SIG-M5 treated with dmso at 0.1 percent for 504 hours (cell line): ENCODE data around the gene FAH.

Experiments
- DNase-seq: peaks from one replicate; lab custom pipeline; 2025; ENCODE audit not compliant: unreplicated experiment; lab: John Stamatoyannopoulos, UW

The FAH gene

DNA sequence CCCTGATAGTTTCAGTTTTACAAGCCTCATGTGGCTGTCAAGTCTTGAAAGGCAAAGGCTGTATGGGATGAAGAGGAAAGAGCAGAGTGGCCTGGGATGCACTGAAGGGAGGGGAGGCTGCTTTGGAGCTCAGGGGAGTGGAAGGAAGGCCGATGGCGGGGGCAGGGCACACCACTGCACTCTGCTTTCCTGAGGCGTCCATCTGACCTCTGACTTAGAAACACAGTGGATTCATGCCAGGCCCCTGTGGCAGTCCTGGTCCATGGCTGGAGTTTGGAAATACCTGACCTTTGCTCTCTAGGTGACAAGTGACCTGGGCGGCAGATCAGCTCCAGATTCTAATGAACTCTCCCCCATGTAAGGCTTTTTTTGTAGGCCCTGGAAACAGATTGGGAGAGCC lies 19.0 kb downstream of the FAH start:
- no peak for DNase-seq

DNA sequence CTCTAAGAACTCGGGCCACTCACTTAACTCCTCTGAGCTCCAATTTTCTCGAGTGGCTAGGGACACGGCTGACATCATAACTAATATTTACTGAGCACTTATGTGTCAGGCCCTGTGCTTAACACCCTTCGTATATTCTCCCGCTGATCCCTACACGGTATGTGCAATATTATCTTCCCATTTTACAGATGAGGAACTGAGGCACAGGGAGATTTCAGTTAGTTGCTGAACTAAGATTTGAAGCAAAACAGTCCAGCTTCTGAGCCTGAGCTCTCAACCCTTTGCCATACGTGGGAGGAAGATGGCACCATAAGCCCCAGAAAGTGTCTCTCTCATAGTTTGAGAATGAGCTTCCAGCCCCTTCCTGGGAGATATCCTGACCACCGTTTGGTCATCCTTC lies 19.6 kb downstream of the FAH start:
- no peak for DNase-seq

DNA sequence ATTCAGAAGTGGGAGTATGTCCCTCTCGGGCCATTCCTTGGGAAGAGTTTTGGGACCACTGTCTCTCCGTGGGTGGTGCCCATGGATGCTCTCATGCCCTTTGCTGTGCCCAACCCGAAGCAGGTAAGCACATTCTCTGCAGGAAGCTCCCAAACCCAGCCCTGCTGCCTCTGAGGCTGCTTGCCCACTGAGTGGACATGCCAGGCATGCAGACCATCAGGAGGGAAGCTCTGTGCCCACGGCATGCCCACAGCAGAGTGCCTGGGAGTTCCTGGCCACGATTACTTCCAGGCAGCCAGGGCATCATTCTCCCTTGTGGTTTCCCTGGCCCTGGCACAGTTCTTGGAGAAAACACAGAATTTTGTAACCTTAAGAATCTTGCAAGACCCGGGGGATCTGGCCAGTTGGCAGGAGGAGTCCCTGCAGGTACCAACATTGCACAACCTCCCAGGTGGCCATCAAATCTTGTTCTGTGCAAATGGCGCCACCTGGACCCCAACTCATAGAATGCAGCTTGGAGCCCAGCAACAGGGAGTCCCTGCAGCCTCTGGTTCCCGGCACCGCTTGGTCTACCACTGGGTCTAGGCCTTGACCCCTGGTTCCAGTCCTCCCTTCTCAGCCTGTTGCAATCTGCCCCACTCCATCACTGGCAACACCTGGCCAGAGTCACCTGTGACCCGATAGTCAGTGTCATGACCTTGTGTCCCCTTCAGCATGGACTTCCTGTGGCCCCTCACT lies 20.4 kb downstream of the FAH start:
- DNase-seq = peak; percentile 23

DNA sequence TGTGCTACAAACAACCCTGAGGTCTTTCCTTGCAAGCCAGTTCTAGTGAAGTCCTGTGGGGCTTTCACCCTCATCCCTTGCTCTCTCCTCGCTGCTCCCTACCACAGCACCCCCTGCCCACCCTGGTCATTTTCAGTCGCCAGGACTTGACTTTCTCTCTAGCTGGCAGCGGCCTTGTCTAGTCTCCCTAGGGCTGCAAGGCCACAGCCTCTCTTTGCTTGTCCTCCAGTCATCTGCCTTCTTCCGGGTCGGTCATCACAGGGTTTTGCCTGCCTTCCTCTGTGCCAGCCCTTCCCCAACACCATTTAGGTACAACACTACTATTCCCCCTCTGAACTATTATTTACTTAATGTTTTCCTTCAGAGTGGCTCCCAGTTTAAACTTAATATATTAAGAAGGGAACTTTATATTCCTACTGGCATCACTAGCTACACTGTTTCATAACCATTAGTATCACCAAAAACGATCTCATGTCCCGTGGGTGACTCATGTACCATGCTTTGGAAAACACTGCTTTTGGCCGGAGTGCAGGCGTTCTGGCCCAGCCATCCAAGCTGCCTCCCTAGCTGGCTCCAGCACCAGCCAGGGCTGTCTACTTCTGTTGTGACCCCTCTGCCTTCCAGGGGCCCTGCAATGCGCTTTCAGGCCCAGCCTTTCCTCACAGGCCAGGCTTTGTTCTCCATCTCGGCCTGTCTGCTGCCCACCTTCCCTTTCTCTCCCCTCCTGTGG lies 21.4 kb downstream of the FAH start:
- no peak for DNase-seq

DNA sequence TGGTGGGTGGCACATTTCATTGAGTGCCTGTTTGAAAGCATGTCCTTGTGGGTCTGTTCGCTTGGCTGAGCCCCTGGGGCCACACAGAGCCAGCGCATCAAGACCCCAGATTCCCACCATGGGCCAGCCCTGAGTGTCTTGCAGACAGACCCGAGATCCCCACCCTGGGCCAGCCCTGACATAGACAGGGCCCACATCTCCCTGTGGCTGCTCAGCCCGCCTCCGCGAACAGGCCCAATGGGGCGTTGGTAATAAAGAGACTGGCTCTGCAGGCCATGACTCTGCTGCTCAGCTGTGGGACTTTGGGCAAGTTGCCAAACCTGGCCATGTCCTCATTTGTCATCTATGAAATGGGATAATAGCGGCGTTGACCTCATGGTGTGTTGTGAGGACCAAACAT lies 22.6 kb downstream of the FAH start:
- DNase-seq = no peak

DNA sequence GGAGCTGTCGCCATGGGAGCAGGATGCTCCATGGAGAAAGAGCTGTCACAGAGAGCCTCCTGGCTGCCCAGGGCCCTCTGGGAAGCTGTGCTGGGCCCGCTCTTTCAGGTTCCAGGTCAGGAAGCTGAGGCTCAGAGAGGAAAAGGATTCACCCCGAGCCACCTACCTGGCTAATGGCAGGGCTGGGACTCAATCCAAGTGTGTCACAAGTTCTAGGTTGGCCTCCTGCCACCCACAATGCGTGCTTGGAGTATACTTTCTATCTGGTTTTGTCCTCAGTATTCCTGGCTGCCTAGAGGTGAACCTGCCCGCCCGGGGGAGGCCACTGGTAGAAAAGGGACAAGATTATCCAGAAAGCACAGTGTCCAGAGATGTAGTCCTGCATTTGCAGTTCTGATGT lies 23.6 kb downstream of the FAH start:
- DNase-seq = no peak

DNA sequence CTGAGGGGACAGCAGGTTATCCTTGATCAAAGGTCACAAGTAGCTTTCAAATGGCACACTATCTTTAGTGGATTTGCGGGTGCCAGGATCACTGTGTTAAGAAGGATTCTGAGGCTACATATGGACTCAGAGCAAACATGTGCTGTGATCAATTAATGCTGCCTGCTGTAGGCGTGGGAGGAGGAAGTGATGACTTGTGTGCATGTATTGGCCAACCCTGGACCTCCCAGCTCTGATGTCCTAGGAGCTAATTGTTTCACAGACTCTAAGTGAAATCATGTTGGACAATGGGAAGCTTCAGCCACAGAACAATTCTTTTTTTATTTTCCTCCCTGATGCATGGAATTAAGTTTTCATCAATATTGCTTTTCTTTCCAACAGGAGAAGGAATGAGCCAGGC lies 24.4 kb downstream of the FAH start:
- peak; percentile 22 for DNase-seq

DNA sequence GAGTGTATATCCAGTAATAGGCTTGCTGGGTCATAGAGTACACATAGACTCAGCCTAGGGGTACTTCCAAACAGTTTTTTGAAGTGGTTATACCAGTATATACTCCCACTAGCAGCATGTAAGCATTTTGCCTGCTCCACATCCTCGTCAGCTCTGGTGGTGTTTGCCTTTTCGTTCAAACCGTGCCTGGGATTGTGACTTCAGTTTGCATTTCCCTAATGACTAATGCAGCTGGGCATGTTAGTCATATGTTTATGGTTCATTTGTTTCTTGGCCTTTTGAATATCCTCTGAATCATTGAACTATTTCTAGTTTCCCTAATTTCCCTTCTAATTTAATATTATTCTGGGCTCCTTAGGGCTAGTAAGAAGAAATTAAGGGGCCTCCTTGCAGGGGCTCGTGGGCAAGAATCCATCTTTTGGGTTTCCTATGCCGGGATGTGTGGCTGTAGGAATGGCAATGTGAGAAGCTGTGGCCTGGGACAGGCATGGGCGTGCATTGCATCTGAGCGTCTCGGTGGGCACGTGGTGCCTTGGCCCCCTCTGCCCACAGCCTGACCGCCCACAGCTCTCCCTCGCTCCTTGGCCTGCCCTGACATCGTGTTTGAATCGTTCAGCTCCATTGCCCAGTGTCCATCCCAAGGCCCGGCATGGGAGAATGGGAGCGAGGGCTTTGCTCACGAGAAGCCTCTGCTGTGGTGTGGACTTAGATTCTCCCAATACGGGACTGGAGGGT lies 26.4 kb downstream of the FAH start:
- peak; percentile 36 for DNase-seq

DNA sequence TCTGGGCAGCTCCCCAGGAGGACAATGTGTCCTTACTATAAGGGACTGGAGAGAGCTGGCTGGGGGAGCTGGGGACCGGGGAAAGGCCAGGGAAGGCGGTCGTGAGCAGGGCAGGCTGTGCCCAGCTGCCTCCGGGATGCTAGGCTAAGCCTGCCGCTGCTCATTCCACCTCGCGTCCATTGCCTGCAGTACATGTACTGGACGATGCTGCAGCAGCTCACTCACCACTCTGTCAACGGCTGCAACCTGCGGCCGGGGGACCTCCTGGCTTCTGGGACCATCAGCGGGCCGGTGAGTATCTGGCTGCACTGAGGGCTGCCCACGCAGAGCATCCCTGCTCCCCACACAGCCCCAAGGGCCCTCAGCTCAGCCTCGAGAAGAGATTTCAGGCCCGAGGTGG lies 27.1 kb downstream of the FAH start:
- no peak for DNase-seq

DNA sequence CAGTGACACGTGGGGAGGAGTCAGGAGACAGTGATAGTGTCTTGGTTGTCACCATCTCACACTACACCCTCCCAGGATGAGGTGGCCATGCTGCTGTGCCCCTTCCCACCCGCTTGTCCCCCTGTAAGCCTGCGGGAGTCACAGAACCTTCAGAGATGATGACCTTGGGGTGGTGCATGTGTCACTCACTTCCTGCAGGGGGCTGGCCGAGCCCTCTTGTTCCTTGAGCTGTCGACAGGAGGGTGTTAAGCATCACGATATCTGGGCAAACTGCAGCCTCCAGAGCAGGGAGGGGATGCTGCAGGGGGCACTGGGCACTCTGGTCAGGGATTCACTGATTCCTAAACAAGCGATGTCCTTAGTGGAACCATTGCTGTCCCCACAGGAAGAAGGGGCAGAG lies 27.7 kb downstream of the FAH start:
- no peak for DNase-seq

DNA sequence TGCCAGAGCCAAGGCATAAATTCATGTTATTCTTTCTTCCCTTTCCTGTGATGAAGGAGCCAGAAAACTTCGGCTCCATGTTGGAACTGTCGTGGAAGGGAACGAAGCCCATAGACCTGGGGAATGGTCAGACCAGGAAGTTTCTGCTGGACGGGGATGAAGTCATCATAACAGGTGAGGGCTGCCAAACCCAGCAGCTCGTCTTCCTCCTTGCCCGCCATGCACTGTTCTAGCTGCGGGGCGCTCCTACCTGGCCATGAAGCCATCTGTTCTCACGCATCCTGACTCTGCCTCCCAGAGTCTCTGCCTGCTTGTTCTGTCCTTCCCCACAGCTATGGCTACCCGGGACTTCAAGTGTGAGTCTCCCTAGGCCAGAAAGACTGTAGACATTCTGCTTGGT lies 28.2 kb downstream of the FAH start:
- DNase-seq = no peak

DNA sequence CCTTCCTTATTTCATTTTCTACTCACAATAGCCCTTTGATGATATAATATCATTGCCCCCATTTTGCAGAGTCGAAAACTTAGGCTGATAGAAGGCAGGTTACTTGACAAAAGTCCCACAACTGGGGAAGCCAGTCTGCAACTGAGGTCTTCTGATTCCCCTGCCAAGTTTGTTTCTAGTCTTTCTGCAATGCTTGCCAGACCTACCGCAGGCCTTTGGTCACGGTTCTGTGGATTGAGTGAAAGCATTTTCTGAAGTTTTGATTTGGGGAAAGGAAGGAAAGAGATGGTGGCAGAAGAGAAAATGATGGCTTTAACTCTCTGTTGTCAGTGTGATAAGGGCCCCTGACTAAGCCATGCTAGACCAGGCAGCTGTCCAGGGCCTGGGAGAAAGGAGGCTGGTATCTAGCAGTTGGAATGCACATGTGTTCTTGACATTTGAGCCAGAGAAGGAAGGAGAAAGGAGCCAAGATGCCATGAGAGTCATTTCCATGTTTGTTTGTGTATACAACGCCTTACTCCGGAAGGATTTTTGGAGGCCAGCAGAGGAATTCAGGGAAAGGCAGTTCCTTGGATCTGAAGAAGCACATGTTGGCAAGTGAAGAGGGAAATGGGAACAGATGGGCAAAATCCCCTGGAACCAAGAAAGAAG lies 29.9 kb downstream of the FAH start:
- no peak for DNase-seq

DNA sequence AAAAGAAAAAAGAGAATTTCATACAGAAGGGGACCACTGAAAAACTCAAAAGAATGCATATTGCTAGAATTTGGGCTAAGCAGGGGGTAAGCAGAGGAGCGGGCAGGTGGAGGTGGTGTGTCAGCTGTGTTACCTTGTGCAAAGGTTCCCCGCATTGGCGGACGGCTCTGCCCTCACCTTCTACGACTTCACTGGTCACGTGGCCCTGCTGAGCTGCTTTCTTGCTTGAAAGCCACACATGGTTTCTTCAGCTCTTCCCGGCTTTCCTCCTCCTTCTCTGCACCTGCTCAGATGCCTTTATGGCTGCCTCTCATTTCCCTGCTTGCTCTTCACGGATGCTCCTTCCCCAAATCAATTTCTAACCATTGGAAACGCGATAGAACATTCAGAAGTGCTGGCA lies 30.5 kb downstream of the FAH start:
- DNase-seq = no peak

DNA sequence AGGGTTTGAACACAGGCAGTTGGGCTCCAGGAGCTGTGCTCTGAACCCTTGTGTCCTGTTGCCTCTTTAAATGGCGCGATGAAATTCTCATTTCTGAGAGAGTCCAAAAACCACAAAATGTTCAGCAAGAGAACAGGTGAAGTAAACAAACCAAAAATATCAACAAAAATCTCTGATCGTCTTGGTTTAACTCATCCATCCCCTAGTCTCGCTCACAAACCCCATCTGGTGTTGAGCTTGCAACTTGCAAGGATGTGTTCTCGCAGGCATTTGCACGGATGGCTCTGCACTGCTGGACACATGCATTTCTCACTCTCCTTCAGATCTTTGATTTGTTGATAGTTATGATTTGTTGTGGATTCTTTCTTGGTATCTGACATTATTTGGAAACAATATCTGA lies 31.1 kb downstream of the FAH start:
- no peak for DNase-seq

DNA sequence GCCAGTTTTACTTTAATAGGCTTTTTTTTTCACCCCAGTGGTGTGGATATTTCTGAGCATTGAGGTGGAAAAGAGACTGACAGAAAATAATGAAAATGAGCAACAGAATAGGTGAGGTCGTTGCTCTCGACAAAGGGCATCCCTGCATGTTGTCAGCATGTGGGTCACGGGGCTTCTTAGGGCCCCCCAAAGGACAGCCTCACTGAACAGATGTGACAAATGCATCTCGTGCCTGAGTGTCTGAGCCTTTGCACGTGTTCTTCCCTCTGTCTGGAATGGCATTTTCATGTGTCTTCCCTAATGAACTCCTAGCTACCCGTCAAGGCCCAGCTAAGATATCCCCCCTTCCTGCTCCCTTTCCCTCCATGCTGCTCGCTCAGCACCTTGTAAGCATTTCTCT lies 31.8 kb downstream of the FAH start:
- DNase-seq = no peak

DNA sequence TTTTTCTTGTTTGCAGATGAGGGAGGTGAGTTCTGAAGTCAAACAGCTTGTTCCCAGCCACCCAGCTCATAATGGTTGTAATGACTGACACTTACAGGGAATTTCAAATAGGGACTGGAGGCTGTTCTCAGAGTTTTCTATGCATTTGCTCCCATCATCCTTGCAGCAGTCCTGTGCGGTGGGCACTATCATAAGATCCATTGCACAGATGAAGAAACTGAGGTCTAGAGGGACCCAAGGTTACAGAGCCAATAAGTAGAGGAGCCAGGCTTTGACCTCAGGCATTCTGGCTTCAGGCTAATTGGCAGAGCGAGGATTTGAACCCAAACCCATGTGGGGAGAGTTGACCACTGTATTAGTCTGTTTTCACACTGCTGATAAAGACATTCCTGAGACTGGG lies 32.4 kb downstream of the FAH start:
- no peak for DNase-seq

DNA sequence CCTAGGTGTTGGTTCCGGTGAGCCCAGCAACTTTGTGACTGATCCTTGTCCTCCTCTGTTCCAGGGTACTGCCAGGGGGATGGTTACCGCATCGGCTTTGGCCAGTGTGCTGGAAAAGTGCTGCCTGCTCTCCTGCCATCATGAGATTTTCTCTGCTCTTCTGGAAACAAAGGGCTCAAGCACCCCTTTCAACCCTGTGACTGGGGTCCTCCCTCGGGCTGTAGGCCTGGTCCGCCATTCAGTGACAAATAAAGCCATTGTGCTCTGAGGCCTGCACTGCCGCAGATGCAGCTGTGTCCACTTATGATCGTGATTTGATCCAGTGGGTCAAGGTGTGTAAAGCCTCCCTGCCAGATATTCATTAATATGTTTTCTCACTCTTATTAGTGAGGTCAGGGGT lies 33.3 kb downstream of the FAH start:
- DNase-seq = no peak

DNA sequence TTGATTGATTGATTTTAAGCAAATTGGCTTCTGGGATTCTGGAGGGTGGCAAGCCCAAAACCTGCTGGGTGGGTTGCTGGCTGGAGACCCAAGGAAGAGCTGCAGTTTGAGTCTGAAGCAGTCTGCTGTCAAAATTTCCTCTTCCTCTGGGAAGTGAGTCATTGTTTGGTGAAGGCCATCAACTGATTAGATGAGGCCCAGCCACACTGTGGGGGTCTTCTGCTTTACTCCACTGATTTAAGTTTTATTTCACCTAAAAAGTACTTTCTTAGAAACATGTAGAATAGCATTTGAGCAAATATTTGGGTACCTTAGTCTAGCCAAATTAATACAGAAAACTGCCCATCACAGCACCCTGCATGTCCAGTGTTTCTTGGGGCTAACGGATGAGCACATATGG lies 33.8 kb downstream of the FAH start:
- no peak for DNase-seq

DNA sequence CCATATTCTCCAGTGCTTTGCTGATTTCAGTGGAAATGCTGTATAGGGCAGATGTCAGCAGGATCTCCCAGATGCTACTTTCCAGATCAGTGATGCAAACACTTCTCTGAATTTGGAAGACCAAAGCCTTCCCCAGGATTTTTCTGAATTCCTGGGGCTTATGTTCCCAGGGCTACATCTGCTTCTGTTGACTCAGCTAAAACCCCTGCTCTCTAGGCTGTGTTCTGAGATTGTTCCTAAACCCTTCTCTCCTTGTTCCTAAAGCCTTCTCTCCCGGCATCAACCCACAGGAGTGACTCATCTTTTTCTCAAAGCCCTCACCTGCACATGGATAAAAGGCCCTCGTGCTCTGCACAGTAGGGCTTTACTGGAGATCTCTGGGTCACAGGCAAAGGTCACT lies 35.5 kb downstream of the FAH start:
- no peak for DNase-seq

DNA sequence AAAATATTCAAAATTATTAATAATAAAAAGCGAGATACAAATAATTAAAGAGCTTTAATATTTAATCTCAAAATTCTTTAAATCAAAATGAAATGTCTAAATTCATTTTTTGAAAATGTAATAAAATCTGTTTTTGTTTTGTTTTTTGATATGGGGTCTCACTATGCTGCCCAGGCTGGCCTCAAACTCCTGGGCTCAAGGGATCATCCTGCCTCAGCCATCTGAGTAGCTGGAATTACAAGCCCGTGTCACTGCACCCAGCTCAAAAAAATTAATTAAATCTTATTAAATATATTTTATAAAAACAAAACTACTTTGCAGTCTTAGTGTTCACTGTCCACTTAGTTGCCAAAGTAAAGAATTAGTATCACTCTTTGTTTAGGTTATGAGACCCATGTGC lies 38.4 kb downstream of the FAH start:
- no peak for DNase-seq

DNA sequence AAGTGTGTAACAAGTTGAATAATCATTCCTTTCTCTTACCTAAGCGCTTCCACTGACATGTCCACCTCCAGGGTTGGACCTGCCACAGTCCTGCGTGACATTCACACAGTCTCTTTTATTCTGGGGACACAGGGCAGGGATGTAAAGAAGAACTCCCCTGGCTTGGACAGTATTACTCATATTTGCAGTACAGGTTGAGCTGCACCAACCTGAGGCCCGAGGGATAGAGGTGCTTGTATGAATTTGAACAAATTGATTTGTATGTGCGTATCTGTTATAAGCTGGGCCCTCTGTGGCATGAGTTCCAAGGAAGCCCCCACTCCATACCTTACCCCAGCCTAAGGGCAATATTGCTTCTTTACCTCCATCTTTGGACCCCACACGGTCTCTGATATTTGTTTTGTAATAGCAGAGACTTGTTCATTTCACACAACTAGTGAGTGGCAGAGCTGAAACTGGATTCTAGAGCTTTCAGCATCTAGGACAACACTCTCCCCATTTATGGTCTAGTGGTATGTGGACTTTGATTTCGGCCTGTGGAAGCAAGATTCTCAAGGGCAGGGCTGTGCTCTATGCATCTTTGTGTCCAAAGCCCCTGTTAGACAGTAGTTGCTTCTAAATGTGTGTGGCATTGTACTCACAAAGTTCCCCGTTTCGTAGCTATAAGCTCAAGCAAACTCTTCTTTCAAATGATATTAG lies 39.2 kb downstream of the FAH start:
- DNase-seq = no peak
